ENCODE data around the gene SMIM5.

Gene SMIM5

DNA sequence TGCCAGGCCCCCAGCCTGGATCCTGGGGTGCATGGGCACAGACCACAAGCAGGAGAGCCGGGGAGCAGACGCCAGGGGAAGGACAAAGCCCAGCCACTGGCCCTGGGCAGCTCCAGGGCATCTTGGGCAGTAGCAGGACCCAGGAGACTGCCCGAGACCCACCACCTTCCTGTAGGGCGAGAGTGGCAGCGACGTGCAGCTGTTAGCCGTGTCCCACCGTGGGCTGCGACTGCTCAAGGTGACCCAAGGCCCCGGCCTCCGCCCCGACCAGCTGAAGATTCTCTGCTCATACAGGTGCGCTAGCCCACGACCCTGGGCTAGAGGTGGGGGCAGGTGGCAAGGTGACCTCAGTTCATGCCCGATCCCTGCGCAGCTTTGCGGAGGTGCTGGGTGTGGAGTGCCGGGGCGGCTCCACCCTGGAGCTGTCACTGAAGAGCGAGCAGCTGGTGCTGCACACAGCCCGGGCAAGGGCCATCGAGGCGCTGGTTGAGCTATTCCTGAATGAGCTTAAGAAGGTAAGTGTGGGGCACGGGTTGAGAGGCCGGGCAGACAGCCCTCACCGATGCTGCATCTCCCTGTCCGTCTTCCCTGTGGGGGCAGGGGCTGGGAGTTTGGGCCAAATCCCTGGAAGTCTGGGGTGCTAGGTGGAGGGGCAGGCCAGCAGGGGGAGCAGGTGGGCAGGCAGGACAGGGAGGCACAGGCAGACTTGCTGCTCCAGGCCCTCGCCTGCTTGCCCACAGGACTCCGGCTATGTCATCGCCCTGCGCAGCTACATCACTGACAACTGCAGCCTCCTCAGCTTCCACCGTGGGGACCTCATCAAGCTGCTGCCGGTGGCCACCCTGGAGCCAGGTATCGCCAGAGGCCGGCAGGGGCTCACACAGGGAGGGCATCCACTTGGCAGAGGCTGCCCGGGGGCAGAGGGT lies 13.5 kb upstream of the SMIM5 start:
- TF ChIP-seq, protein P1, sequence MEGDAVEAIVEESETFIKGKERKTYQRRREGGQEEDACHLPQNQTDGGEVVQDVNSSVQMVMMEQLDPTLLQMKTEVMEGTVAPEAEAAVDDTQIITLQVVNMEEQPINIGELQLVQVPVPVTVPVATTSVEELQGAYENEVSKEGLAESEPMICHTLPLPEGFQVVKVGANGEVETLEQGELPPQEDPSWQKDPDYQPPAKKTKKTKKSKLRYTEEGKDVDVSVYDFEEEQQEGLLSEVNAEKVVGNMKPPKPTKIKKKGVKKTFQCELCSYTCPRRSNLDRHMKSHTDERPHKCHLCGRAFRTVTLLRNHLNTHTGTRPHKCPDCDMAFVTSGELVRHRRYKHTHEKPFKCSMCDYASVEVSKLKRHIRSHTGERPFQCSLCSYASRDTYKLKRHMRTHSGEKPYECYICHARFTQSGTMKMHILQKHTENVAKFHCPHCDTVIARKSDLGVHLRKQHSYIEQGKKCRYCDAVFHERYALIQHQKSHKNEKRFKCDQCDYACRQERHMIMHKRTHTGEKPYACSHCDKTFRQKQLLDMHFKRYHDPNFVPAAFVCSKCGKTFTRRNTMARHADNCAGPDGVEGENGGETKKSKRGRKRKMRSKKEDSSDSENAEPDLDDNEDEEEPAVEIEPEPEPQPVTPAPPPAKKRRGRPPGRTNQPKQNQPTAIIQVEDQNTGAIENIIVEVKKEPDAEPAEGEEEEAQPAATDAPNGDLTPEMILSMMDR (IDR thresholded peaks at IDR 0.05) = peak; percentile 30
- no peak overlapping the region for H3K27ac ChIP-seq
- no peaks in the 10 kb centered on the region for H3K79me2 ChIP-seq
- no peaks in the 10 kb centered on the region for H3K27me3 ChIP-seq (ENCODE audit: control insufficient read depth, insufficient read depth, low read length)
- H3K4me1 ChIP-seq = peaks cover 2% of the 10 kb centered on the region
- H3K4me2 ChIP-seq (ENCODE audit: low read length) = no peak overlapping the region
- no peaks in the 10 kb centered on the region for H3K36me3 ChIP-seq (ENCODE audit: control insufficient read depth, insufficient read depth, low read length)
- H3K4me3 ChIP-seq (ENCODE audit: low read depth, low read length) = no peak overlapping the region
- H3K9me3 ChIP-seq (ENCODE audit: control insufficient read depth, low read length) = no peaks in the 10 kb centered on the region
- no peak overlapping the region for H3K9ac ChIP-seq
- H2AFZ ChIP-seq = no peak overlapping the region

DNA sequence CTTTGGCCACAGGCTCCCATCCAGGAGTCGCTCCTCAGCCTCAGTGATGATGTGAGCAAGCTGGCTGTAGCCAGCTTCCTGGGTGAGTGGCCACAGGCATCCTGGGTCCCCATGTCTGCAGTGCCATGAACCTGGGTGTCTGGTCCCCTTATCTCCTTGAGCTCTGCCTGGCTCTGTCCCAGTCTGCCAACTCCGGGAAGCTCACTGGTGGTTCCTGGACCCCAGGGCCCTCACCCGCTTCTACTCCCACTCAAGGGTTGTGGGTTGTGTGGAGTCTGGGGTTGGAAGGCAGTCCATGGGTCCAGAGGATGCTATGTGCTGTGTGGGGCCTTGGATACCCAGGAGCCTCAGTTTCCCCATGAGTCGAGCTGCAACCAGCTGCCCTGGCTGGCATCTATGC lies 11.7 kb upstream of the SMIM5 start:
- Histone ChIP-seq H3K4me3 (ENCODE audit: low read depth, low read length) (no peak overlapping the region), H3K79me2 (peaks cover 2% of the 10 kb centered on the region), H3K27me3 (ENCODE audit: control insufficient read depth, insufficient read depth, low read length) (no peaks in the 10 kb centered on the region), H3K4me2 (ENCODE audit: low read length) (no peak overlapping the region), H3K27ac (no peak overlapping the region), H3K9me3 (ENCODE audit: control insufficient read depth, low read length) (no peaks in the 10 kb centered on the region), H2AFZ (no peak overlapping the region), H3K9ac (no peak overlapping the region), H3K4me1 (peaks cover 2% of the 10 kb centered on the region), H3K36me3 (ENCODE audit: control insufficient read depth, insufficient read depth, low read length) (no peaks in the 10 kb centered on the region)
- TF ChIP-seq, protein P1 (IDR thresholded peaks at IDR 0.05) = no peak

DNA sequence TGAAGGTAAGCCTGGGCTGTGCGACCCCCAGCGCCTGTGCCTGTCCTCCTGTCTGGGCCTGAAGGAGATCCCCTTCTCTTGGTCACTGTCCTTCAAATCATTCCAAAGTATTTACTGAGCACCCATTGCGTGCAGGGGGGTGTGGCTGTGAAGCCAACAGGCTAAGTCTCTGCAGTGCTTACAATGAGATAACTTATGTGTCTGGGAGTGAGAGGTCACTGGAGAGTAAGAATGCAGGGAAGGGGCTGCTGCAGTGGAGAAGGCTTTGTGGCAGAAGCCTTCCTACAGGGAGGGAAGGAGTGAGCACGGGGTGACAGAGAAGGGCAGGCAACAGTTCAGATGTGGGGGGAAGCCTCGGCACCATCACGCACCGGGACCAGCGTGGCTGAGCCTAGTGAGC lies 11.2 kb upstream of the SMIM5 start:
- H2AFZ ChIP-seq = no peak overlapping the region
- H3K79me2 ChIP-seq = peaks cover 2% of the 10 kb centered on the region
- H3K9me3 ChIP-seq (ENCODE audit: control insufficient read depth, low read length) = no peaks in the 10 kb centered on the region
- peaks cover 2% of the 10 kb centered on the region for H3K4me1 ChIP-seq
- H3K27ac ChIP-seq = no peak overlapping the region
- H3K4me3 ChIP-seq (ENCODE audit: low read depth, low read length) = no peak overlapping the region
- no peaks in the 10 kb centered on the region for H3K36me3 ChIP-seq (ENCODE audit: control insufficient read depth, insufficient read depth, low read length)
- no peaks in the 10 kb centered on the region for H3K27me3 ChIP-seq (ENCODE audit: control insufficient read depth, insufficient read depth, low read length)
- TF ChIP-seq, protein P1 (IDR thresholded peaks at IDR 0.05) = no peak
- H3K4me2 ChIP-seq (ENCODE audit: low read length) = no peak overlapping the region
- no peak overlapping the region for H3K9ac ChIP-seq

DNA sequence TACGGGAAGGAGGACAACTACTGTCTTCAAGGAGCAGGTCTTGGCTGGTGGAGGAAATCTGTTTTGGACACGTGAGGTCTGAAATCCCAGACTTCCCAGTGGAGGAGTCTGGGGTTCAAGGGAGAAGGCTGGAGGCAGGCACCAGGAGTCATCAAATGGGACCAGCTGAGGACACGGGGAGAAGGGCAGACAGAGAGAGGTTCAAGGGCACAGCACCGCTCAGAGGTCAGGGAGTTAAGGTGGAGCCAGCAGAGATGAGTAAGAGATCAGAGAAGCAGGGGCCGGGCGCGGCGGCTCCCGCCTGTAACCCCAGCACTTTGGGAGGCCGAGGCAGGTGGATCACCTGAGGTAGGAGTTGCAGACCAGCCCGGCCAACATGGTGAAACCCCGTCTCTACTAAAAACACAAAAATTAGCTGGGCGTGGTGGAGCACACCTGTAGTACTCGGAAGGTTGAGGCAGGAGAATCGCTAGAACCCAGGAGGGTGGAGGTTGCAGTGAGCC lies 10.4 kb upstream of the SMIM5 start:
- no peak overlapping the region for H3K4me3 ChIP-seq (ENCODE audit: low read depth, low read length)
- no peak overlapping the region for H3K4me2 ChIP-seq (ENCODE audit: low read length)
- no peaks in the 10 kb centered on the region for H3K36me3 ChIP-seq (ENCODE audit: control insufficient read depth, insufficient read depth, low read length)
- no peaks in the 10 kb centered on the region for H3K27me3 ChIP-seq (ENCODE audit: control insufficient read depth, insufficient read depth, low read length)
- H2AFZ ChIP-seq = no peak overlapping the region
- H3K27ac ChIP-seq = no peak overlapping the region
- peaks cover 2% of the 10 kb centered on the region for H3K4me1 ChIP-seq
- H3K9me3 ChIP-seq (ENCODE audit: control insufficient read depth, low read length) = no peaks in the 10 kb centered on the region
- no peak overlapping the region for H3K9ac ChIP-seq
- TF ChIP-seq, protein P1 (IDR thresholded peaks at IDR 0.05) = no peak
- H3K79me2 ChIP-seq = peaks cover 2% of the 10 kb centered on the region

All from parathyroid adenoma (tissue), 2 donors.